ENCODE data around the gene BANF2.
"Not testable (repeated sequence)": the region's sequence is repeated elsewhere in the genome, so short reads cannot be mapped to it uniquely, and the experiment has no call there.

BANF2 gene

DNA sequence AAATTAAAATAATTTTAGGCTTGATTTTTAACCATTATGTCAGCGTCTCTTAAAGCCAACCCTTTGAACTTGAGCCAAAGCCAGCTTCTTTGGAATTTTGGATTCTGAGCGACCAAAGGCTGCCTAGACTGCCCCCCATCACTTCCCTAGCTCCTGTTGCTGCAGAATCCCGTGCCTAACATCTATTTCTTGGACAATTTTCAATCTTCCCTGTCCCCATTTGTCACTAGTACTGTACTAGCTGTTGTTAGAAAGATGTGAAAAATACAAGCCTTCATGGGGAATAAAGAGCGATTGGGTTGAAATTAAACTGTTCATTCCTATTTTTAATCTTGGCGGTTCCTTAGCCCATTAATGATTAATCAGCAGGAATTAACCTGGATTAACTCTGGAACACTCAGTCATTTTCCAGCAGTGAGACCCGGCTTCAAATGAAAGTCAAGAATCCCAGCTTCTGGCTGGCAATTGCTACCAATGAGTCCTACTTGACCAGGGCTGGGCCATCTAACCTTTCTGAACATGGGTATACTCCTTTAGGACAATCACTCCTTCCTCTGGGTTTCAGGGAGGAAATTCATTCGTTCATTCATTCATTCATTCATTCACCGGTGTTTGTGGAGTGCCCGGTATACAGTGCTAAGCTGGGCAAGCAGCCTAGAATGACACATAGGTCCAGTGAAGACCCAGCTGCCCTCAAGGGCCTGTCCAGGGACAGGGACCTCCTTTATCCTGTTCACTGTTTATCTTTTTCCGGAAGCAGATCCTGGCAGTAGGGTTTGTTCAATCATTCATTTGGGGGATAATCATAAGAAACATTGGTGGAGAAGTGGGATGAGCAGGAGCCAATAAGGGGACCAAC lies 16.3 kb upstream of the BANF2 start:
- DNase-seq (ENCODE audit: low read depth): no peak

DNA sequence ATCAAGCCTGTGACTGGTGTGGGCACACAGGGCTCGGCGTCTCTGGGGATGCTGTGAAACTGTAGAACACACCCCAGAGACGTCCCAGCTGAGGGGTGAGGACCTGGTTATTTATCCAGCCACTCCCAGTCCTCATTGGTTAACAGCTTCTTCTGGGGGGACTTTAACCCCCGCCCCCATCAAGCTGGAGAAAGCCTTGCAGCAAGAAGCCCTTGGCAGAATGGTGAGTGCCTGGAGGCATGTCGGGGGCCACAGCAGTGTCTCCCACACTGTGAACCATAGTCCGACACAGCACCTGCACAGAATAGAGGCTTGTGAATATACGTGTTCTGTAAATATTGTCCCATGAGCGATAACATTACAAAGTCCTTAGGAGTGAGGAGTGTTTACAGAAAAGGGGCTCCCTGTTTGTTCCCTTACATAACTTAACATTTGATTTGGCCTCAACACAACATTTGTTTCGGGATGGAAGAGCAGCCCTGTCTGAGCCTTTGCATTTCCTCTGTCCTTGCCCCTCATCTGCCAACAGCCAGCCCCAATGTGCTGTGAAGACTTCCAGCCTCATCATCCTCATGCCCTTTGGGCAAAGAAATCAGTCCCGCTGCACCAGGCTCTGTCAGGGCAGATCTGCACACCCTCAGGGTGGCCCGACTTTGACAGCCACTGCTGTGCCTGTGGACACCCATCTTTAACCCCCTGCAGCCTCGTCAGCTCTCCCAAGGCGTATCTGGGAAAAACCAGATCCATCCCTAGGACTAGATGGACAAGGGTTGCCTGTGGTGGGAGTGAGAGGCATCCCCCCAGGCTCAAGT lies 15.5 kb upstream of the BANF2 start:
- no peak for DNase-seq (ENCODE audit: low read depth)

DNA sequence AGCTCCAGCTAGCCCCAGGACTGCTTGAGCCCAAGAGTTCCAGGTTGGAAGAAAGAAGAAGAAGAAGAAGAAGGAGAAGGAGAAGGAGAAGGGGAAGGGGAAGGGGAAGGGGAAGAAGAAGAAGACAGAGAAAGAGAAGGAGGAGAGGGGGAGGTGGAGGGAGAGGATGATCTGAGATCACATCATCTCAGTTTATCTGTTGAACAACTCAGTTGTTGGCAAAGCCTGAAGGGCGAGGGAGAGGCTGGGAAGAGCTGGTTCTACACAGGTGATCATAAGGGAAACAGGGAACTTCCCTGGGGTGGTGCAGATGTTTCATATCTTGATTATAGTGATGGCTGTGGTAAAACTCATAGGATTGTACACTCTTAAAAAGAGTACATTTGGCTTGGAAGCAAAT lies 14.6 kb upstream of the BANF2 start:
- no peak for DNase-seq (ENCODE audit: low read depth)

DNA sequence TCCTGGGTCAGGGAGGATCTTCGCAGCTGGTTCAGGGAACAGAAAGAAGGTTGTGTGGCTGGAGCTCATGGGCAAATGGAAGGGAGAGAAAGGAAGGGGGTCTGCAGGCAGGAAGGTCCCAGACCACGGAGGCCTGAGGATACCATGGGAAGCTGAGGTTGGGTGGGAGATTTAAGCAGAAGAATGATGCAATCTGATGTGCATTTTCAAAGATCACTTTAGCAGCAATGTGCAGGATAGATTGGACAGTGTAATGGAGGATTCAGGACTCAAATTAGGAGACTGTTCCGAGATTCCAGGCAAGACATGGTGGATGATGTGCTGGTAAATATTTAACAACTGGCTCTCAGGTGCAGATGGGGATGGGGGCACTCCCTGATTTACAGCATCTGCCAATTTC lies 12.0 kb upstream of the BANF2 start:
- DNase-seq (ENCODE audit: low read depth): no peak

- DNase-seq (ENCODE audit: low read depth): no peak
Observed at GRCh38 chr20:17688965-17689364, 10.8 kb upstream of the BANF2 start.

GRCh38 chr20:17690144-17690543 lies 9.6 kb upstream of the BANF2 start:
- no peak for DNase-seq (ENCODE audit: low read depth)

GRCh38 chr20:17691758-17692157 lies 8.0 kb upstream of the BANF2 start:
- DNase-seq (ENCODE audit: low read depth): no peak

DNA sequence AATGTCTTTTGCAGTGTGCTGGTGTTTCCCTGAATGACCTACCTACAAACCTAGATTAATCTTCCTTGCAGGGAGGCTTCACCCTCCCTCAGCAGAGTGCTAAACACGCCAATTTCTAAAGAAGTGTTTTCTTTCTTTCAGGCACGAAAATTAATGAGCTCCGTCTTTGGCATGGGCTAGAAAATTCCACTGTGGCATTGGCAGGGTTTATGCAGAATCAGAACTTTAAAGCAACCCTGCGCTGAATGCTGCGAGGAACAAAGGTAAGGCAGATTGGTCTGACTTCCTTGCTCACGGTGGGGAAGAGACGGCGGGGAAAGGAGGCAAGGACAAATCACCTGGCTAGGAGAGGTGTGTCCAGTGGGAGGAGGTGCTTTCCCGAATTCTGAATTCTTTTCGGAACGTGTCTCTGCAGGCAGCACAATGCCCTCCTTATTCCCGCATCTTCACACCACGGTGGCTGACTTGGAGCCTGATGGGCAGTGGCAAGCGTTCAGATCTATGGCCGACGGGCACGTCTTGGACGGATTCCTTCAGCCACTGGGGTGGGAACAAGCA lies 6.2 kb upstream of the BANF2 start:
- no peak for DNase-seq (ENCODE audit: low read depth)

DNA sequence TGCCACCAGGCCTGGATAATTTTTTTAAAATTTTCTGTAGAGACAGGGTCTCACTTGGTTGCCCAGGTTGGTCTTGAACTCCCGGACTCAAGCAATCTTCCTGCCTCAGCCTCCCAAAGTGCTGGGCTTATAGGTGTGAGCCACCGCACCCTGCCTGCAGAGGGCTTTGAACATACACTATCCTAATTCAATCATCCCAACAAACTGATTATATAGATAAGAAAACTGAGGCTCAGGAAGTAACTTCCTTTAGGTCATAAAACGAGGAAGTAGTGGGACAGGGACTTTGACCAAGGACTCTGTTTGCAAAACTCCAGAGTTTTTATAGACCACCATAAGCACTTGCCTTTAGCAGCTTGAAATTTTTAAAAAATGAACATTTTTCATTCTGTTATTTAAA lies 5.0 kb upstream of the BANF2 start:
- DNase-seq (ENCODE audit: low read depth): no peak

GRCh38 chr20:17696287-17696686 lies 3.5 kb upstream of the BANF2 start:
- DNase-seq (ENCODE audit: low read depth): no peak

DNA sequence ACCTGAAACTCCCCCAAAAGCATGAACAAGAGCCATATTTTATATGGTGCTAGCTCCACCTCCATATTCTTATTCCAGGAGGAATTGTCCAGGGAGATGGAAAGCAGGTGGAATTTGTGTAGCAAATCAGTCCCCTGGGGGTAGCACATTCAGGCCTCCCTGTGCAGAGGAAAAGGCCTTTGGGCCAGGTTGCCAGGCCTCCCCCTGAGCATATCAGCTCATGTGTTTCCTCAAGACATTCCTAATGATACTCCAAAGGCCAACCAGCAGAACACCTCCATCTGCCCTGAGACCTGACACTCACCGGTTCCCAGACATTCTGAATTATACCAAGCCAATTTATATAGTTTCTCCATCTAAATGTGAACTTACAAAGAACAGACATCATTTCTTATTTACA lies 2.6 kb upstream of the BANF2 start:
- no peak for DNase-seq (ENCODE audit: low read depth)

- DNase-seq (ENCODE audit: low read depth): no peak
Observed at GRCh38 chr20:17698384-17698783, 1.4 kb upstream of the BANF2 start.

DNA sequence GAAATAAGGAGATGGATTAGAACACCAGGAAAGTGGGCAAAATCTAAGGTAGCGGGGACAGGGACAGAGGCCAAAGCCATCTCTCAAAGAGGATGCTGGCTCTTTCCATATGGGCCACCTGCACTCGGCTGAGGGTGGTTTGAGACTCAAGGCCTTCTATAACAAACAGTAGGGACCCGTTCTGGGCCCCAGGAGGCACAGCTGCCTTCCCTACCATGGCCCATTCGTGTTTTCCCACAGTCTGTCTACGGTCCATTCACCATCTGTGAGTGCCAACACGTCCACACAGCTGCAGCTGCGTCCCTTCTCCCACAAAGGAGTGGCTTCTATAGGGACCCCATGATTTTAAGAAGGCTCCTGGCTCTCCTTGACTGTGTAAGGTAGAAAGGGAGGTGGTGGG lies 871 bp downstream of the BANF2 start:
- DNase-seq (ENCODE audit: low read depth): no peak

GRCh38 chr20:17701826-17702225 lies 2.1 kb downstream of the BANF2 start:
- DNase-seq (ENCODE audit: low read depth): no peak

DNA sequence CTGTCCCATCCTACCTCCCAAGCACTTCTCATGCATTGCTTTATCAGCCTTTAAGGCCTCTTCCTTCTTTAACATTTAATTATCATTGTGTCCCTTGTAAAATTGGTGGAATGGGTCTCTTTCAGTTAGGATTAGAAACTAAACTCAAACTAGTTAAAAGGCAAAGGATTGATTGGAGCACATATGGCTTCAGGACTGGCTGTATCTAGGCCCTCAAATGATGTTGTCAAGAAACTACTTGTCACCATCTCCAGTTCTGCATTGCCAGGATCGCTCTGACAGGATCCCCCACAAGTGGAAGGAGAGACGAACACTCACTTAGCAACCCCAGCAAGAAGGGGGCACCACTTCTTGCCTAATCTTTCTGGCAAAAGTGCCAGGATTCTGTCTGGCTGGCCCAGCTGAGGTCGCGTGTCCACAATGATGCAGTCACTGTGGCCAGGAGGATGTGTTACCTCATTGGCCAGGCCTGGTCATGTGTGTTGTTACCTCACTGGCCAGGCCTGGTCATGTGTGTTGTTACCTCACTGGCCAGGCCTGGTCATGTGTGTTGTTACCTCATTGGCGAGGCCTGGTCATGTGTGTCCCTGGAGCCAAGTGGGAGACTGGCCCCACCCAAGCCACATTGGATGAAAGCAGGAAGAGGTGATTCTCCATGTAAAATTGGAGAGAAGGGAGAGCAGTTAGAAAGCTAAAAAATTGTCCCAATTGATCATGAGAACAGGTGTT lies 5.0 kb downstream of the BANF2 start:
- no peak for DNase-seq (ENCODE audit: low read depth)

DNA sequence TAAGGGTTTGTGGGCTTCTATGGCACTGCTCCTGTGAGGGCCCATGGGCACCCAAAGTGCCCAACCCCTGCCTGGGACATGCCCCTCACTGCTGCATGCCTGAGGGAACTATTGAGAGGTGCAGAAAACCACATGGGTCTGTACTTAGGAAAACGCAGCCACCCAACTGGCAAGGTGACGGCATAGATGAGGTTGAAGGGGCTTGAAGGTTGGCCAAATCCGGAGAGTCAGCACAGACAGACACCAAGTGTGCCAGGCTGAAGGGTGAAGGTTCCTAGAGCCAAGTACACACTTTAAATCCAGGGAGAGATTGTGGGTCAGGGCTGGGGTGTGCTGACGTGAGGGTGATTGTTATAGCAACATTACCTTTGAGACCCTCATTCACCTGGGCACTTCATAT lies 6.2 kb downstream of the BANF2 start:
- DNase-seq (ENCODE audit: low read depth): no peak

GRCh38 chr20:17706632-17707031 lies 6.9 kb downstream of the BANF2 start:
- no peak for DNase-seq (ENCODE audit: low read depth)

DNA sequence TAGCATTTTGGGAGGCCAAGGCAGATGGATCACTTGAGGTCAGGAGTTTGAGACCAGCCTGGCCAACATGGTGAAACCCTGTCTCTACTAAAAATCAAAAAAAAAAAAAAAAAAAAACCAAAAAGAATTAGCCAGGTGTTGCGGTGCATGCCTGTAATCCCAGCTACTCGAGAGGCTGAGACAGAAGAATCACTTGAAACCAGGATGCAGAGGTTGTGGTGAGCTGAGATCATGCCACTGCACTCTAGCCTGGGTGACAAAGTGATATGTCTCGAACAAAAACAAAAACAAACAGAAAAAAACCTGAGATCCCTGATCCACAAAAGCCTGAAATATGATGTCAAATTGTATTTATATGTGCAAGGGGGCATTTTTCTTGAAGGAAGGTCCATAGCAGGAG lies 8.2 kb downstream of the BANF2 start:
- DNase-seq (ENCODE audit: low read depth): not testable (repeated sequence)

GRCh38 chr20:17708675-17709360 lies 9.1 kb downstream of the BANF2 start:
- no peak for DNase-seq (ENCODE audit: low read depth)

DNA sequence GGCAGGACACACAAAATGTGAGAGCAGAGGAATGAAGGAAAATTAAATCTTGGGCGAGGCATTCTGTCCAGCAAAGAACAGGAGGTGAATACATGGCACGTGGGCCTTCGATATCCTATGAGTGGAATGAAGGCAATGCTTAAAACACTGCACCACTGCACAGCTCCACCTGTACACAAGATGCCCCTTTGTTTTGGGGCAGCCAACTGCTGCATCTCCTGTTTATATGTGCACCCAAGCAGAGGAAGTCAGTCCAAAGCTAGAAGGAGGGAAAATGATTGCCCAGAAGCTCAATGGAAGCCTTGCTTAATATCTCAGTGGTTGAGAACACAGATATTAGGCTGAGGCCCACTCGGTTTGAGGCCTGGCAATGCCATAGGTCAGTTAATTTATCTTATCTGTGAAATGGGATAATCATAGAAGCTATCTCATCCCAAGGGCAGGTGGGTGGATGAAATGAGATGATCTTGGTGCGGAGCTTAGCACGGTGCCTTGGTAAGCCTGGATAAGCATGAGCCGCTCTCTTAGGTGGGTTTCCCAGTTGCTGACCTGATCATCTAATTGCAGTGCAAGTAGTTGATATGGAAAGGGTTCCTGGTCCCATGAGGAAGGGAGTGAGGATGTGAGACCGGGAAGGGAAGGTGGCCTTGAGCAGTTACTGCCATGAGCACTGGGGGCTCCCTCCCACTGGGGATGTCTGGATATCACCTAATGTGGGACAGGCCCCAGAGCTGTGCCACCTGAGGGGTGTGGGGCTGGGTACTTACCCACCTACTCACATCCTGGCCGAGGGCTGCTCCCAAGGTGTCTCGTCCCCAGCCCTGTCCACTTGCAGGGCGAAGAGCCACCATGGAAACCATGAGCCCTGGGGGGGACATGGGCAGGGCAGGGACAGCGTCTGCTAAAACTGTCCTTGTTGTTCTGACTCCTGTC lies 9.9 kb downstream of the BANF2 start:
- no peak for DNase-seq (ENCODE audit: low read depth)
